HepG2 (cell line): ENCODE measurements around the gene RNF5. TPM values are rescaled to one million over a fixed set of nuclear protein-coding genes. Genes with fewer than 3 reads are reported as not detected.

Source experiments
- FOXA3 ChIP-seq: IDR thresholded peaks from 2 replicates; pipeline ENCODE4 v1.6.1; 2016; ENCODE audit warnings: missing genetic modification reagents, missing compliant biosample characterization
- FOXP1 ChIP-seq, 2 experiments: fragments of 450-650 bp in 1 of 2; IDR thresholded peaks; 2 replicates each; pipeline ENCODE4 v1.6.1; 2017 to 2018; ENCODE audit warnings: antibody characterized with exemption in 1 of 2
- GABPB1 ChIP-seq: IDR thresholded peaks from 2 replicates; pipeline ENCODE4 v1.6.1; 2016; ENCODE audit warnings: mild to moderate bottlenecking, missing genetic modification reagents, moderate library complexity, missing compliant biosample characterization
- NFKBIZ ChIP-seq: IDR thresholded peaks from 2 replicates; pipeline ENCODE4 v1.6.1; 2018; ENCODE audit warnings: missing genetic modification reagents, missing compliant biosample characterization
- SALL2 ChIP-seq: sonication (generic); formaldehyde crosslinking; IDR thresholded peaks from 2 replicates; pipeline ENCODE4 v1.8.1; 2023; ENCODE audit warnings: mild to moderate bottlenecking, missing genetic modification reagents, inconsistent platforms
- SAP130 ChIP-seq: IDR thresholded peaks from 2 replicates; pipeline ENCODE4 v1.6.1; 2016; ENCODE audit warnings: low read depth
- TRIM24 ChIP-seq: sonication (generic); formaldehyde crosslinking; IDR thresholded peaks from 2 replicates; pipeline ENCODE4 v1.8.0; 2022; ENCODE audit warnings: mild to moderate bottlenecking, missing genetic modification reagents
- polyA plus RNA-seq, 8 experiments: library from polyadenylated mRNA; depleted of rRNA in 3 of 8; stranded (reverse) in 7 of 8; unstranded in 1 of 8; fragments of >200 nt; fragmentation: Illumina TruSeq in 4 of 8; extraction: Trizol in 4 of 8; gene quantifications; 2 replicates each; pipeline versions ENCODE4 v1.2.1 to v1.2.3, GENCODE V29; 2011 to 2016; ENCODE audit warnings: low read depth in 4 of 8, missing spikeins in 1 of 8, mixed read lengths in 1 of 8; ENCODE audit not compliant: insufficient read depth in 1 of 8
- total RNA-seq, 5 experiments: library from RNA; depleted of rRNA; stranded (reverse); fragments of >200 nt; fragmentation: Illumina TruSeq; extraction: Trizol; gene quantifications; 2 replicates each; pipeline ENCODE4 v1.2.3, GENCODE V29; 2016; ENCODE audit warnings: low read depth in 1 of 5
- TF ChIP-seq, protein P1 (sequence below): sonication (generic); formaldehyde crosslinking; IDR thresholded peaks from 2 replicates; pipeline ENCODE4 v1.8.1; 2023; ENCODE audit warnings: missing genetic modification reagents, inconsistent platforms, borderline replicate concordance
- TF ChIP-seq, protein P2 (sequence below): IDR thresholded peaks from 2 replicates; pipeline ENCODE4 v1.6.1; 2016
- TF ChIP-seq, protein P3 (sequence below): sonication (generic); formaldehyde crosslinking; IDR thresholded peaks from 2 replicates; pipeline ENCODE4 v1.5.1; 2020; ENCODE audit warnings: mild to moderate bottlenecking, missing genetic modification reagents, moderate library complexity
- TF ChIP-seq, protein P4 (sequence below): sonication (generic); formaldehyde crosslinking; IDR thresholded peaks from 2 replicates; pipeline ENCODE4 v1.4.0; 2020; ENCODE audit warnings: missing genetic modification reagents, borderline replicate concordance

RNF5 gene
- total and polyA plus RNA-seq, 2 of the 13 experiments (the other 11 are each of a cell fraction or from before 2014, with no cell fraction given): 98.0 to 131 TPM

DNA sequence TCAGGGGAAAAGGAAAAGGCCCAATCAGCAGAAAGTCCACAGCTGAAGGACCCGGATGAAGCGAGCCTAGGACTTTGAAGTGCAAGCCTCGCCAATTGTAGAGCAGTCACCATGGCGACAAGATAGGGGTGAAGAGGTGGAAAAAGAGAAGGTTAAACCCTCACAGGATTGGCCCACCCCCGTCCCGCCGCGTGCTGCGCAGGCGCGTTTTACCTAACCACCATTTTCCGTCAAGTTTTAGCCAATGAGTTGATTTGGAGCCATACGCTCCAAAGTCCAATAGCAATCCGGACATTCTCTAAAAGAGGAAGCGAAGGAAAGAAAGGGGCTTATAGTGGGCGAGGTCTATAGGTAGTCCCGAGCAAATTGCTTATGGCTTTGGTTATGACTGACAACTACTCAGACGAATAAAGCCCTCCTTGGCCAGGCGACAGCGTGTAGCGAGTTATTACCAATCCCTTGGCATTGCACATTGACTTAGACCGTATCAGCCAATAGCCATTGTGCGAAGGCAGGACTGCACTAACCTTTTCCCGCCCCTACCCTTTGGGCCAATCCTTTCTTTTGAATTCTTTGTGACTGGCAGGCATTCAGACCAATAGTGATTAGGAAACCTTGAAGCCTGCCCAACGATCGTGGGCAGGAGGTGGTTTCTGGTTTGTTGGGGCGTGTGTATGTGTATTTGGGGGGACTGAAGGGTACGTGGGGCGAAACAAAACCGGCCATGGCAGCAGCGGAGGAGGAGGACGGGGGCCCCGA, at the start of gene RNF5 (continued):
- TF ChIP-seq FOXA3 (CRISPR knock-in tag): peak; percentile 50; the same call in 1 of the 2 replicates
- TF ChIP-seq, protein P1, sequence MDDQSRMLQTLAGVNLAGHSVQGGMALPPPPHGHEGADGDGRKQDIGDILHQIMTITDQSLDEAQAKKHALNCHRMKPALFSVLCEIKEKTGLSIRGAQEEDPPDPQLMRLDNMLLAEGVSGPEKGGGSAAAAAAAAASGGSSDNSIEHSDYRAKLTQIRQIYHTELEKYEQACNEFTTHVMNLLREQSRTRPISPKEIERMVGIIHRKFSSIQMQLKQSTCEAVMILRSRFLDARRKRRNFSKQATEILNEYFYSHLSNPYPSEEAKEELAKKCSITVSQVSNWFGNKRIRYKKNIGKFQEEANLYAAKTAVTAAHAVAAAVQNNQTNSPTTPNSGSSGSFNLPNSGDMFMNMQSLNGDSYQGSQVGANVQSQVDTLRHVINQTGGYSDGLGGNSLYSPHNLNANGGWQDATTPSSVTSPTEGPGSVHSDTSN (CRISPR knock-in tag): peak; percentile 95; the same call in 1 of the 2 replicates
- TF ChIP-seq FOXP1 (IDR thresholded peaks at IDR 0.05): no peak
- TF ChIP-seq FOXP1 (CRISPR knock-in tag; IDR thresholded peaks at IDR 0.05): 0 out of 2 replicates have a peak, but pooled peaks have one; percentile 8
- TF ChIP-seq, protein P2, sequence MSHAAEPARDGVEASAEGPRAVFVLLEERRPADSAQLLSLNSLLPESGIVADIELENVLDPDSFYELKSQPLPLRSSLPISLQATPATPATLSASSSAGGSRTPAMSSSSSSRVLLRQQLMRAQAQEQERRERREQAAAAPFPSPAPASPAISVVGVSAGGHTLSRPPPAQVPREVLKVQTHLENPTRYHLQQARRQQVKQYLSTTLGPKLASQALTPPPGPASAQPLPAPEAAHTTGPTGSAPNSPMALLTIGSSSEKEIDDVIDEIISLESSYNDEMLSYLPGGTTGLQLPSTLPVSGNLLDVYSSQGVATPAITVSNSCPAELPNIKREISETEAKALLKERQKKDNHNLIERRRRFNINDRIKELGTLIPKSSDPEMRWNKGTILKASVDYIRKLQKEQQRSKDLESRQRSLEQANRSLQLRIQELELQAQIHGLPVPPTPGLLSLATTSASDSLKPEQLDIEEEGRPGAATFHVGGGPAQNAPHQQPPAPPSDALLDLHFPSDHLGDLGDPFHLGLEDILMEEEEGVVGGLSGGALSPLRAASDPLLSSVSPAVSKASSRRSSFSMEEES (CRISPR knock-in tag): no peak
- peak; percentile 31; the same call in 1 of the 2 replicates for TF ChIP-seq GABPB1 (CRISPR knock-in tag)
- TF ChIP-seq, protein P3, sequence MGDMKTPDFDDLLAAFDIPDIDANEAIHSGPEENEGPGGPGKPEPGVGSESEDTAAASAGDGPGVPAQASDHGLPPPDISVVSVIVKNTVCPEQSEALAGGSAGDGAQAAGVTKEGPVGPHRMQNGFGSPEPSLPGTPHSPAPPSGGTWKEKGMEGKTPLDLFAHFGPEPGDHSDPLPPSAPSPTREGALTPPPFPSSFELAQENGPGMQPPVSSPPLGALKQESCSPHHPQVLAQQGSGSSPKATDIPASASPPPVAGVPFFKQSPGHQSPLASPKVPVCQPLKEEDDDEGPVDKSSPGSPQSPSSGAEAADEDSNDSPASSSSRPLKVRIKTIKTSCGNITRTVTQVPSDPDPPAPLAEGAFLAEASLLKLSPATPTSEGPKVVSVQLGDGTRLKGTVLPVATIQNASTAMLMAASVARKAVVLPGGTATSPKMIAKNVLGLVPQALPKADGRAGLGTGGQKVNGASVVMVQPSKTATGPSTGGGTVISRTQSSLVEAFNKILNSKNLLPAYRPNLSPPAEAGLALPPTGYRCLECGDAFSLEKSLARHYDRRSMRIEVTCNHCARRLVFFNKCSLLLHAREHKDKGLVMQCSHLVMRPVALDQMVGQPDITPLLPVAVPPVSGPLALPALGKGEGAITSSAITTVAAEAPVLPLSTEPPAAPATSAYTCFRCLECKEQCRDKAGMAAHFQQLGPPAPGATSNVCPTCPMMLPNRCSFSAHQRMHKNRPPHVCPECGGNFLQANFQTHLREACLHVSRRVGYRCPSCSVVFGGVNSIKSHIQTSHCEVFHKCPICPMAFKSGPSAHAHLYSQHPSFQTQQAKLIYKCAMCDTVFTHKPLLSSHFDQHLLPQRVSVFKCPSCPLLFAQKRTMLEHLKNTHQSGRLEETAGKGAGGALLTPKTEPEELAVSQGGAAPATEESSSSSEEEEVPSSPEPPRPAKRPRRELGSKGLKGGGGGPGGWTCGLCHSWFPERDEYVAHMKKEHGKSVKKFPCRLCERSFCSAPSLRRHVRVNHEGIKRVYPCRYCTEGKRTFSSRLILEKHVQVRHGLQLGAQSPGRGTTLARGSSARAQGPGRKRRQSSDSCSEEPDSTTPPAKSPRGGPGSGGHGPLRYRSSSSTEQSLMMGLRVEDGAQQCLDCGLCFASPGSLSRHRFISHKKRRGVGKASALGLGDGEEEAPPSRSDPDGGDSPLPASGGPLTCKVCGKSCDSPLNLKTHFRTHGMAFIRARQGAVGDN (CRISPR knock-in tag): peak; percentile 70
- TF ChIP-seq, protein P4, sequence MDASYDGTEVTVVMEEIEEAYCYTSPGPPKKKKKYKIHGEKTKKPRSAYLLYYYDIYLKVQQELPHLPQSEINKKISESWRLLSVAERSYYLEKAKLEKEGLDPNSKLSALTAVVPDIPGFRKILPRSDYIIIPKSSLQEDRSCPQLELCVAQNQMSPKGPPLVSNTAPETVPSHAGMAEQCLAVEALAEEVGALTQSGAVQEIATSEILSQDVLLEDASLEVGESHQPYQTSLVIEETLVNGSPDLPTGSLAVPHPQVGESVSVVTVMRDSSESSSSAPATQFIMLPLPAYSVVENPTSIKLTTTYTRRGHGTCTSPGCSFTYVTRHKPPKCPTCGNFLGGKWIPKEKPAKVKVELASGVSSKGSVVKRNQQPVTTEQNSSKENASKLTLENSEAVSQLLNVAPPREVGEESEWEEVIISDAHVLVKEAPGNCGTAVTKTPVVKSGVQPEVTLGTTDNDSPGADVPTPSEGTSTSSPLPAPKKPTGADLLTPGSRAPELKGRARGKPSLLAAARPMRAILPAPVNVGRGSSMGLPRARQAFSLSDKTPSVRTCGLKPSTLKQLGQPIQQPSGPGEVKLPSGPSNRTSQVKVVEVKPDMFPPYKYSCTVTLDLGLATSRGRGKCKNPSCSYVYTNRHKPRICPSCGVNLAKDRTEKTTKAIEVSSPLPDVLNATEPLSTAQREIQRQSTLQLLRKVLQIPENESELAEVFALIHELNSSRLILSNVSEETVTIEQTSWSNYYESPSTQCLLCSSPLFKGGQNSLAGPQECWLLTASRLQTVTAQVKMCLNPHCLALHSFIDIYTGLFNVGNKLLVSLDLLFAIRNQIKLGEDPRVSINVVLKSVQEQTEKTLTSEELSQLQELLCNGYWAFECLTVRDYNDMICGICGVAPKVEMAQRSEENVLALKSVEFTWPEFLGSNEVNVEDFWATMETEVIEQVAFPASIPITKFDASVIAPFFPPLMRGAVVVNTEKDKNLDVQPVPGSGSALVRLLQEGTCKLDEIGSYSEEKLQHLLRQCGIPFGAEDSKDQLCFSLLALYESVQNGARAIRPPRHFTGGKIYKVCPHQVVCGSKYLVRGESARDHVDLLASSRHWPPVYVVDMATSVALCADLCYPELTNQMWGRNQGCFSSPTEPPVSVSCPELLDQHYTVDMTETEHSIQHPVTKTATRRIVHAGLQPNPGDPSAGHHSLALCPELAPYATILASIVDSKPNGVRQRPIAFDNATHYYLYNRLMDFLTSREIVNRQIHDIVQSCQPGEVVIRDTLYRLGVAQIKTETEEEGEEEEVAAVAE (CRISPR knock-in tag): peak; percentile 35
- TF ChIP-seq SALL2 (CRISPR knock-in tag): peak; percentile 89
- peak; percentile 33; the same call in 1 of the 2 replicates for TF ChIP-seq NFKBIZ
- TF ChIP-seq TRIM24 (CRISPR knock-in tag): no peak
- TF ChIP-seq SAP130: peak; percentile 63
